Liver (tissue), 9 donors: ENCODE results near the gene NEAT1. TPM values are rescaled to one million over a fixed set of nuclear protein-coding genes. Genes with fewer than 3 reads are reported as not detected.
A peak's percentile ranks its signal among the peaks of the same experiment; 100 is the strongest.

ENCODE experiments used
- DNase-seq: peaks from one replicate; pipeline ENCODE4 v3.0.0-alpha.2; 2017; ENCODE audit warnings: low spot score
- H3K27ac ChIP-seq, 2 donors: one replicate each; pipeline ENCODE4 v1.7.0; 2013; ENCODE audit warnings: inconsistent platforms in 2 of 2, low read length in 2 of 2, control low read depth in 1 of 2, low read depth in 1 of 2, mild to moderate bottlenecking in 1 of 2
- H3K27me3 ChIP-seq, 4 donors: one replicate each; pipeline versions ENCODE4 v1.6.1 to v1.7.0; 2013; ENCODE audit warnings: low read length in 3 of 4, inconsistent platforms in 1 of 4, mild to moderate bottlenecking in 1 of 4, moderate library complexity in 1 of 4; ENCODE audit not compliant: control insufficient read depth in 4 of 4, insufficient read depth in 4 of 4
- H3K36me3 ChIP-seq, 4 donors: one replicate each; pipeline versions ENCODE4 v1.6.1 to v1.7.0; 2013; ENCODE audit warnings: low read length in 3 of 4, mild to moderate bottlenecking in 3 of 4, low read depth in 1 of 4, moderate library complexity in 1 of 4; ENCODE audit not compliant: control insufficient read depth in 4 of 4, insufficient read depth in 3 of 4
- H3K4me1 ChIP-seq, 4 donors: one replicate each; pipeline versions ENCODE4 v1.6.1 to v1.7.0; 2013; ENCODE audit warnings: low read length in 3 of 4, mild to moderate bottlenecking in 3 of 4, moderate library complexity in 1 of 4; ENCODE audit not compliant: control insufficient read depth in 4 of 4, insufficient read depth in 4 of 4
- H3K4me3 ChIP-seq, 3 donors: one replicate each; pipeline versions ENCODE4 v1.6.1 to v1.7.0; 2013; ENCODE audit warnings: low read length in 3 of 3, control low read depth in 1 of 3, low read depth in 1 of 3, mild to moderate bottlenecking in 1 of 3
- H3K9ac ChIP-seq, 2 donors: one replicate each; pipeline ENCODE4 v1.7.0; 2013; ENCODE audit warnings: low read length in 2 of 2, mild to moderate bottlenecking in 2 of 2, moderate library complexity in 2 of 2, control low read depth in 1 of 2, low read depth in 1 of 2
- H3K9me3 ChIP-seq, 4 donors: one replicate each; pipeline versions ENCODE4 v1.6.1 to v1.7.0; 2013; ENCODE audit warnings: low read length in 3 of 4; ENCODE audit not compliant: control insufficient read depth in 4 of 4
- EGR1 ChIP-seq, 2 donors: IDR thresholded peaks; 2 replicates each; pipeline ENCODE4 v1.6.1; 2016 to 2018; ENCODE audit warnings: antibody characterized with exemption in 2 of 2, low read depth in 2 of 2
- FOXA1 ChIP-seq: IDR thresholded peaks from 2 replicates; pipeline ENCODE4 v1.6.1; 2016; ENCODE audit warnings: antibody characterized with exemption
- FOXA2 ChIP-seq: IDR thresholded peaks from 2 replicates; pipeline ENCODE4 v1.6.1; 2016; ENCODE audit warnings: antibody characterized with exemption
- GABPA ChIP-seq, 2 donors: IDR thresholded peaks in 1 of 2; conservative IDR thresholded peaks in 1 of 2; 2 replicates each; pipeline ENCODE4 v1.6.1; 2016; ENCODE audit warnings: antibody characterized with exemption in 2 of 2, mild to moderate bottlenecking in 1 of 2, moderate library complexity in 1 of 2
- HNF4A ChIP-seq, 2 donors: conservative IDR thresholded peaks; 2 replicates each; pipeline ENCODE4 v1.6.1; 2016; ENCODE audit warnings: antibody characterized with exemption in 2 of 2, mild to moderate bottlenecking in 2 of 2
- HNF4G ChIP-seq: IDR thresholded peaks from 2 replicates; pipeline ENCODE4 v1.6.1; 2016; ENCODE audit warnings: antibody characterized with exemption
- NR2F2 ChIP-seq: IDR thresholded peaks from 2 replicates; pipeline ENCODE4 v1.6.1; 2016; ENCODE audit warnings: antibody characterized with exemption
- RAD21 ChIP-seq, 2 donors: IDR thresholded peaks; 2 replicates each; pipeline ENCODE4 v1.6.1; 2016; ENCODE audit warnings: antibody characterized with exemption in 2 of 2, mild to moderate bottlenecking in 2 of 2
- RXRA ChIP-seq, 2 donors: IDR thresholded peaks; 2 replicates each; pipeline ENCODE4 v1.6.1; 2017 to 2018; ENCODE audit warnings: antibody characterized with exemption in 2 of 2, mild to moderate bottlenecking in 1 of 2
- TAF1 ChIP-seq: conservative IDR thresholded peaks from 2 replicates; pipeline ENCODE4 v1.6.1; 2016; ENCODE audit warnings: antibody characterized with exemption, mild to moderate bottlenecking
- YY1 ChIP-seq: IDR thresholded peaks from 2 replicates; pipeline ENCODE4 v1.6.1; 2016; ENCODE audit warnings: antibody characterized with exemption, mild to moderate bottlenecking
- WGBS: extraction: QIAGEN DNeasy Blood & Tissue Kit; methylation state at CpG from one replicate; pipeline ENCODE4 v1.1.7; 2013; 5-methylcytosine and 5-hydroxymethylcytosine counted together
- polyA plus RNA-seq, 2 donors: library from polyadenylated mRNA; stranded (reverse) in 1 of 2; unstranded in 1 of 2; fragments of 200-250 nt in 1 of 2; fragments of >200 nt in 1 of 2; fragmentation: Nextera tagmentation in 1 of 2; extraction: Ambion mirVana in 1 of 2; gene quantifications; one replicate each; pipeline versions ENCODE4 v1.2.1 to v1.2.3, GENCODE V29; 2013 to 2015
- total RNA-seq, 2 donors: library from RNA; depleted of rRNA; stranded (reverse); fragments of >200 nt; gene quantifications; one replicate each; pipeline ENCODE4 v1.2.3, GENCODE V29; 2014
- TF ChIP-seq, protein P1 (sequence below): IDR thresholded peaks from 2 replicates; pipeline ENCODE4 v1.6.1; 2016; ENCODE audit warnings: antibody characterized with exemption, mild to moderate bottlenecking
- TF ChIP-seq, protein P2 (sequence below): IDR thresholded peaks from 2 replicates; pipeline ENCODE4 v1.6.1; 2016; ENCODE audit warnings: antibody characterized with exemption
- TF ChIP-seq, protein P3 (sequence below): IDR thresholded peaks from 2 replicates; pipeline ENCODE4 v1.6.1; 2016; ENCODE audit warnings: antibody characterized with exemption
- TF ChIP-seq, protein P4 (sequence below): fragments of 150-350 bp; IDR thresholded peaks from 2 replicates; pipeline ENCODE4 v1.5.1; 2017; ENCODE audit warnings: improper control_type of control experiment, low read depth, low read length; ENCODE audit not compliant: missing input control
- TF ChIP-seq, protein P5 (sequence below): IDR thresholded peaks from 2 replicates; pipeline ENCODE4 v1.6.1; 2016; ENCODE audit warnings: antibody characterized with exemption
- donor health status: healthy.
- donor health status: healthy.
- donor health status: healthy.
- donor health status: healthy.
- donor health status: healthy.

Gene NEAT1
- total and polyA plus RNA-seq, 4 donors = 29.6 to 1,968 (median 80.8) TPM

DNA sequence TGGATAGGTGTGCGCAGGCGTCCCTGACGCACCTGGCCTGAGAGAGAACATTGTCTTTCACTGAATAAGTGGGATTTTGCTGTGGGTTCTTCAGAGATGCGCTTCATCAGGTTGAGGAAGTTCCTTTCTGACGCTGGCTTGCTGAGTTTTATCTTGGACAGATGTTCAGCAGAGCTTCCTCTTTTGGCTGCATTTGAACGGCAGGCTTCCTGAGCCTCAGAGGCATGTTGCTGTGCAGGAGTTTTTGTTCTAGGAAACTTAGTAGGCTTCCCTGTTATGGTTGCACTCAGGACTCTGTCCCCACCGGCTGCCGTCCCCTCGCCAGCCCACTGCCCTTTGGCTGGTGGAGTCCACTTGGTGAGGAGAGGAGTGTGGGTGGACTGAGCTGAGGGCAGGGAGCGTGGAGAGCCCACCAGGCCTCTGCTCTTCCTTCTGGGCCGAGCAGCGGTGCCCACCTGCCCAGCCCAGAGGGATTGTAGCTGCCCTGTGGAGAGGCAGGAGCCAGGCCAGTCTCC is 18.9 kb upstream of the NEAT1 start (continued):
- TF ChIP-seq, protein P1, sequence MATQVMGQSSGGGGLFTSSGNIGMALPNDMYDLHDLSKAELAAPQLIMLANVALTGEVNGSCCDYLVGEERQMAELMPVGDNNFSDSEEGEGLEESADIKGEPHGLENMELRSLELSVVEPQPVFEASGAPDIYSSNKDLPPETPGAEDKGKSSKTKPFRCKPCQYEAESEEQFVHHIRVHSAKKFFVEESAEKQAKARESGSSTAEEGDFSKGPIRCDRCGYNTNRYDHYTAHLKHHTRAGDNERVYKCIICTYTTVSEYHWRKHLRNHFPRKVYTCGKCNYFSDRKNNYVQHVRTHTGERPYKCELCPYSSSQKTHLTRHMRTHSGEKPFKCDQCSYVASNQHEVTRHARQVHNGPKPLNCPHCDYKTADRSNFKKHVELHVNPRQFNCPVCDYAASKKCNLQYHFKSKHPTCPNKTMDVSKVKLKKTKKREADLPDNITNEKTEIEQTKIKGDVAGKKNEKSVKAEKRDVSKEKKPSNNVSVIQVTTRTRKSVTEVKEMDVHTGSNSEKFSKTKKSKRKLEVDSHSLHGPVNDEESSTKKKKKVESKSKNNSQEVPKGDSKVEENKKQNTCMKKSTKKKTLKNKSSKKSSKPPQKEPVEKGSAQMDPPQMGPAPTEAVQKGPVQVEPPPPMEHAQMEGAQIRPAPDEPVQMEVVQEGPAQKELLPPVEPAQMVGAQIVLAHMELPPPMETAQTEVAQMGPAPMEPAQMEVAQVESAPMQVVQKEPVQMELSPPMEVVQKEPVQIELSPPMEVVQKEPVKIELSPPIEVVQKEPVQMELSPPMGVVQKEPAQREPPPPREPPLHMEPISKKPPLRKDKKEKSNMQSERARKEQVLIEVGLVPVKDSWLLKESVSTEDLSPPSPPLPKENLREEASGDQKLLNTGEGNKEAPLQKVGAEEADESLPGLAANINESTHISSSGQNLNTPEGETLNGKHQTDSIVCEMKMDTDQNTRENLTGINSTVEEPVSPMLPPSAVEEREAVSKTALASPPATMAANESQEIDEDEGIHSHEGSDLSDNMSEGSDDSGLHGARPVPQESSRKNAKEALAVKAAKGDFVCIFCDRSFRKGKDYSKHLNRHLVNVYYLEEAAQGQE = no peak
- no peak for TF ChIP-seq EGR1 (IDR thresholded peaks at IDR 0.05; ENCODE audit: low read depth in 2 of 2)
- TF ChIP-seq FOXA1 = no peak
- TF ChIP-seq, protein P2, sequence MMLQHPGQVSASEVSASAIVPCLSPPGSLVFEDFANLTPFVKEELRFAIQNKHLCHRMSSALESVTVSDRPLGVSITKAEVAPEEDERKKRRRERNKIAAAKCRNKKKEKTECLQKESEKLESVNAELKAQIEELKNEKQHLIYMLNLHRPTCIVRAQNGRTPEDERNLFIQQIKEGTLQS = no peak
- no peak for TF ChIP-seq GABPA (IDR thresholded peaks at IDR 0.05 in 1 of 2, conservative IDR thresholded peaks at IDR 0.05 in 1 of 2)
- TF ChIP-seq, protein P3, sequence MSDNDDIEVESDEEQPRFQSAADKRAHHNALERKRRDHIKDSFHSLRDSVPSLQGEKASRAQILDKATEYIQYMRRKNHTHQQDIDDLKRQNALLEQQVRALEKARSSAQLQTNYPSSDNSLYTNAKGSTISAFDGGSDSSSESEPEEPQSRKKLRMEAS = no peak
- TF ChIP-seq NR2F2 = no peak
- no peak for TF ChIP-seq HNF4A (conservative IDR thresholded peaks at IDR 0.05)
- TF ChIP-seq HNF4G = no peak

DNA sequence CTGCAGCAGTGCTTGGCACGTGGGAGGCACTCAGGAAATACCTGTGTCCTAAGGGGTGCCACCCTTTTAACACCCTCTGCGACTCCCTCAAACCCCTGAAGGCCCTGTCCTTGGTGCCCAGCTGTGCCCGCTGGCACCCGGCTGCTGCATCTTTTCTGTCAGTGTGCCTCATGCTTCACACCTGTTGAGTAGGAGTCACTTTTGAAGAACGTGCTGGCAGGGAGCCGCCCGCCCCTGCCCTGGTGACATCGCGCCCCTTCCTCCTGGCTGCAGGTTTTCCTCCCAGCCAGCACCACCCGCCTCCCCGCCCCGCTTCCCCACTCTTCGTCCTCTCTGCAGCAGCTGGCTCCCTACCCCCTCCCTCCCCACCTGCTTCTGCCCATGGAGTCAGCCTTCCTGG is 18.4 kb upstream of the NEAT1 start:
- H3K4me3 ChIP-seq = no peak overlapping the region
- H3K9ac ChIP-seq = no peak overlapping the region
- TF ChIP-seq FOXA1 = no peak
- no peak for TF ChIP-seq HNF4G
- no peak for TF ChIP-seq YY1
- TF ChIP-seq RXRA (IDR thresholded peaks at IDR 0.05) = no peak
- TF ChIP-seq, protein P3 = no peak
- TF ChIP-seq NR2F2 = no peak
- TF ChIP-seq FOXA2 = no peak
- TF ChIP-seq, protein P4, sequence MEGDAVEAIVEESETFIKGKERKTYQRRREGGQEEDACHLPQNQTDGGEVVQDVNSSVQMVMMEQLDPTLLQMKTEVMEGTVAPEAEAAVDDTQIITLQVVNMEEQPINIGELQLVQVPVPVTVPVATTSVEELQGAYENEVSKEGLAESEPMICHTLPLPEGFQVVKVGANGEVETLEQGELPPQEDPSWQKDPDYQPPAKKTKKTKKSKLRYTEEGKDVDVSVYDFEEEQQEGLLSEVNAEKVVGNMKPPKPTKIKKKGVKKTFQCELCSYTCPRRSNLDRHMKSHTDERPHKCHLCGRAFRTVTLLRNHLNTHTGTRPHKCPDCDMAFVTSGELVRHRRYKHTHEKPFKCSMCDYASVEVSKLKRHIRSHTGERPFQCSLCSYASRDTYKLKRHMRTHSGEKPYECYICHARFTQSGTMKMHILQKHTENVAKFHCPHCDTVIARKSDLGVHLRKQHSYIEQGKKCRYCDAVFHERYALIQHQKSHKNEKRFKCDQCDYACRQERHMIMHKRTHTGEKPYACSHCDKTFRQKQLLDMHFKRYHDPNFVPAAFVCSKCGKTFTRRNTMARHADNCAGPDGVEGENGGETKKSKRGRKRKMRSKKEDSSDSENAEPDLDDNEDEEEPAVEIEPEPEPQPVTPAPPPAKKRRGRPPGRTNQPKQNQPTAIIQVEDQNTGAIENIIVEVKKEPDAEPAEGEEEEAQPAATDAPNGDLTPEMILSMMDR = no peak
- H3K4me1 ChIP-seq = peaks cover 0 to 4% (median 0%) of the 10 kb centered on the region in 4 donors
- no peak for DNase-seq
- peak overlapping the region in 1 of 2 donors; percentile 47 for H3K27ac ChIP-seq
- no peaks in the 10 kb centered on the region for H3K9me3 ChIP-seq
- 87% methylated on average over 13 of the region's 13 CpGs for WGBS
- H3K36me3 ChIP-seq = peaks cover 2 to 29% (median 13%) of the 10 kb centered on the region in 4 donors
- no peaks in the 10 kb centered on the region for H3K27me3 ChIP-seq

DNA sequence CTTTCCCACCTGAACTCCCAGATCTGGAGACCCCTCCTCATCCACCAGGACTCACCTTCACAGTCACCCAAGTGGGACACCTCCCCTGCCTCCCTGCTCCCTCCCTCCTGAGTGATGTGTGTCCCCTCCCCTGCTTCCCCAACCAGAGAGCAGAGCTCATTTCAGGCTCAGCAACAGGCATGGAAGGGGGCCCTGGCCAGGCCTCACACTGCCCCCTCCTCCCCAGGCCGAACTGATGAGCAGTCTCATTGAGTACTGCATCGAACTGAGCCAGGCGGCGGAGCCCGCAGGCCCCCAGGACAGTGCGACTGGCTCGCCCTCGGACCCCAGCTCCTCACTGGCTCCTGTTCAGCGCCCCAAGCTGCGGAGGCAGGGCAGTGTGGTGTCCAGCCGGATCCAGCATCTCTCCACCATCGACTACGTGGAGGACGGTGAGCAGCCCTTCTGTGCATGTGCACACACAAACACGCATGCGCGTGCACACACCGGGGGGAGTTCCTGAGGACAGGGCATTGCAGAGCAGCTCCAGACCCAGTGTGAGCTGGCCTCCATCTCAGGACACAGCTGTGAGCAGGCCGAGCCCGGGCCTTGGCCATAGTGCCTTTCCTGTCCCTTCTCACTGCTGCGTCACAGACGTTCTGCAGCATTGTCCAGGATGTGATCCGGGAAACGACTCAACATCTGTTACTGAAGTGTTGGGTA is 17.8 kb upstream of the NEAT1 start:
- Histone ChIP-seq H3K27me3 (no peaks in the 10 kb centered on the region), H3K9me3 (no peaks in the 10 kb centered on the region), H3K36me3 (peaks cover 2 to 31% (median 11%) of the 10 kb centered on the region in 4 donors), H3K27ac (no peak overlapping the region), H3K4me3 (no peak overlapping the region), H3K9ac (no peak overlapping the region), H3K4me1 (peaks cover 0 to 4% (median 0%) of the 10 kb centered on the region in 4 donors)
- WGBS = 94% methylated on average over 24 of the region's 24 CpGs
- DNase-seq = no peak
- TF ChIP-seq NR2F2 (no peak), HNF4A (conservative IDR thresholded peaks at IDR 0.05) (no peak), HNF4G (no peak), RXRA (IDR thresholded peaks at IDR 0.05) (no peak), TAF1 (no peak), EGR1 (IDR thresholded peaks at IDR 0.05; ENCODE audit: low read depth in 2 of 2) (no peak), FOXA2 (no peak), RAD21 (IDR thresholded peaks at IDR 0.05) (no peak), FOXA1 (no peak)
- TF ChIP-seq, protein P5, sequence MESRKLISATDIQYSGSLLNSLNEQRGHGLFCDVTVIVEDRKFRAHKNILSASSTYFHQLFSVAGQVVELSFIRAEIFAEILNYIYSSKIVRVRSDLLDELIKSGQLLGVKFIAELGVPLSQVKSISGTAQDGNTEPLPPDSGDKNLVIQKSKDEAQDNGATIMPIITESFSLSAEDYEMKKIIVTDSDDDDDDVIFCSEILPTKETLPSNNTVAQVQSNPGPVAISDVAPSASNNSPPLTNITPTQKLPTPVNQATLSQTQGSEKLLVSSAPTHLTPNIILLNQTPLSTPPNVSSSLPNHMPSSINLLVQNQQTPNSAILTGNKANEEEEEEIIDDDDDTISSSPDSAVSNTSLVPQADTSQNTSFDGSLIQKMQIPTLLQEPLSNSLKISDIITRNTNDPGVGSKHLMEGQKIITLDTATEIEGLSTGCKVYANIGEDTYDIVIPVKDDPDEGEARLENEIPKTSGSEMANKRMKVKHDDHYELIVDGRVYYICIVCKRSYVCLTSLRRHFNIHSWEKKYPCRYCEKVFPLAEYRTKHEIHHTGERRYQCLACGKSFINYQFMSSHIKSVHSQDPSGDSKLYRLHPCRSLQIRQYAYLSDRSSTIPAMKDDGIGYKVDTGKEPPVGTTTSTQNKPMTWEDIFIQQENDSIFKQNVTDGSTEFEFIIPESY = no peak
- TF ChIP-seq, protein P1 = no peak
